ENCODE measurements around the gene DRD2. TPM values are rescaled to one million over a fixed set of nuclear protein-coding genes. Genes with fewer than 3 reads are reported as not detected.

The DRD2 gene
- total and polyA plus RNA-seq, 2 donors (not counting 3 experiments of a cell fraction or from before 2014, with no cell fraction given): not detected

- no peaks in the 10 kb centered on the region for H3K4me1 ChIP-seq (ENCODE audit: control insufficient read depth, extremely low read depth, insufficient read depth, low read length)
- ChIA-PET CTCF (interaction anchor here (0.9 kb wide), 1 partner anchor 106 kb away, joined by 3 read pairs; no protein-coding TSS in a partner anchor), POLR2A (no interaction called here)
- intact Hi-C loops (cut with micrococcal nuclease): no loop called here
- H4K20me1 ChIP-seq (replicated peaks; ENCODE audit: control insufficient read depth, extremely low read depth, insufficient read depth, low read length): no peaks in the 10 kb centered on the region
- no peak overlapping the region for H3K4me2 ChIP-seq (ENCODE audit: insufficient read depth, low read length)
- H3K4me3 ChIP-seq (replicated peaks in 1 of 3; ENCODE audit: insufficient read depth in 1 of 3, low read depth in 1 of 3, low read length in 3 of 3): no peak overlapping the region
- FAIRE-seq (no peak), DNase-seq (ENCODE audit: low read depth, low spot score) (no peak)
- H3K27ac ChIP-seq (ENCODE audit: insufficient read depth, low read depth, low read length): no peak overlapping the region
- H3K9me3 ChIP-seq (replicated peaks; ENCODE audit: control insufficient read depth, insufficient read depth, low read length): no peaks in the 10 kb centered on the region
- dilution Hi-C loops (cut with MboI; ENCODE audit: extremely low pct_ligation_motif_present, low sequenced_read_pairs): no loop called here
- H3K27me3 ChIP-seq (ENCODE audit: control insufficient read depth in 2 of 2, insufficient read depth in 2 of 2, low read length in 2 of 2): peaks cover 0 to 2% of the 10 kb centered on the region in 2 experiments
- H3K36me3 ChIP-seq (ENCODE audit: control insufficient read depth in 2 of 2, extremely low read depth in 1 of 2, insufficient read depth in 2 of 2, low read length in 2 of 2): no peaks in the 10 kb centered on the region
- no peaks in the 10 kb centered on the region for H3K79me2 ChIP-seq (ENCODE audit: control insufficient read depth, insufficient read depth, low read length)
- TF ChIP-seq EZH2 (IDR thresholded peaks at IDR 0.05; ENCODE audit: borderline replicate concordance, low read depth, low read length, severe bottlenecking): no peak
- no peak overlapping the region for H3K9ac ChIP-seq (replicated peaks; ENCODE audit: extremely low read depth, insufficient read depth, low read length)
- BruUV-seq (replicated peaks): no TSS peak
- H3K9me1 ChIP-seq (replicated peaks; ENCODE audit: control insufficient read depth, extremely low read depth, insufficient read depth, low read length): no peaks in the 10 kb centered on the region
- no peak overlapping the region for H2AFZ ChIP-seq (ENCODE audit: low read depth, low read length)
These were observed 79.3 kb downstream of the DRD2 start for GRCh38 chr11:113395782-113396336.

- Histone ChIP-seq H3K27me3 (ENCODE audit: control insufficient read depth in 2 of 2, insufficient read depth in 2 of 2, low read length in 2 of 2) (peaks cover 0 to 2% of the 10 kb centered on the region in 2 experiments), H3K4me1 (ENCODE audit: control insufficient read depth, extremely low read depth, insufficient read depth, low read length) (no peaks in the 10 kb centered on the region), H3K36me3 (ENCODE audit: control insufficient read depth in 2 of 2, extremely low read depth in 1 of 2, insufficient read depth in 2 of 2, low read length in 2 of 2) (no peaks in the 10 kb centered on the region), H3K79me2 (ENCODE audit: control insufficient read depth, insufficient read depth, low read length) (no peaks in the 10 kb centered on the region), H3K4me3 (replicated peaks in 1 of 3; ENCODE audit: insufficient read depth in 1 of 3, low read depth in 1 of 3, low read length in 3 of 3) (no peak overlapping the region), H4K20me1 (replicated peaks; ENCODE audit: control insufficient read depth, extremely low read depth, insufficient read depth, low read length) (no peaks in the 10 kb centered on the region), H3K27ac (ENCODE audit: insufficient read depth, low read depth, low read length) (no peak overlapping the region), H3K4me2 (ENCODE audit: insufficient read depth, low read length) (no peak overlapping the region), H3K9ac (replicated peaks; ENCODE audit: extremely low read depth, insufficient read depth, low read length) (no peak overlapping the region), H2AFZ (ENCODE audit: low read depth, low read length) (no peak overlapping the region), H3K9me1 (replicated peaks; ENCODE audit: control insufficient read depth, extremely low read depth, insufficient read depth, low read length) (no peaks in the 10 kb centered on the region), H3K9me3 (replicated peaks; ENCODE audit: control insufficient read depth, insufficient read depth, low read length) (no peaks in the 10 kb centered on the region)
- intact Hi-C loops (cut with micrococcal nuclease): no loop called here
- no peak for DNase-seq (ENCODE audit: low read depth, low spot score)
- ChIA-PET POLR2A (no interaction called here), CTCF (no interaction called here)
- FAIRE-seq: no peak
- no peak for TF ChIP-seq GATA2 (IDR thresholded peaks at IDR 0.05; ENCODE audit: insufficient read depth, insufficient read length, low read depth, low read length)
- dilution Hi-C loops (cut with MboI; ENCODE audit: extremely low pct_ligation_motif_present, low sequenced_read_pairs): no loop called here
- BruUV-seq (replicated peaks): no TSS peak
These were observed 80.3 kb downstream of the DRD2 start for GRCh38 chr11:113394919-113395318.

All from endothelial cell of umbilical vein (primary cell).